Measurements from ENCODE around the gene SYCP2.

DNA sequence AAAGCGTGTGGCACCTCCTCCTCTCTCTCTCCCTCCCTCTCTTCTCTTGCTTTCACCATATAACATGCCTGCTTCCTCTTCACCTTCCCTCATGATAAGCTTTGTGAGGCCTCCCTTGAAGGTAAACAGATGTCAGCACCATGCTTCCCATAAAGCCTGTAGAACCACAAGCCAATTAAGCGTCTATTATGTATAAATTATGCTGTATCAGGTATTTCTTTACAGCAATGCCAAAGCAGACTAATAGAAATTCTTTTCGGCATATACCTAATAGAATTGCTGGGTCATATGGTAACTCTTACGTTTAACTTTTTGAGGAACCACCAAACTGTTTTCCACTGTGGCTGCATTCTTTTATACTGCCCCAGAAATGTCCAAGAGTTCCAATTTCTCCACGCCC, 75.0 kb downstream of the SYCP2 start:
- TF ChIP-seq POLR2A (IDR thresholded peaks at IDR 0.05; ENCODE audit: low read depth, low read length) (no peak), TAF1 (IDR thresholded peaks at IDR 0.05; ENCODE audit: borderline replicate concordance, low read depth, low read length) (no peak)

Data from GM12892 (cell line).